ENCODE measurements around the gene OR13G1.

OR13G1 gene

DNA sequence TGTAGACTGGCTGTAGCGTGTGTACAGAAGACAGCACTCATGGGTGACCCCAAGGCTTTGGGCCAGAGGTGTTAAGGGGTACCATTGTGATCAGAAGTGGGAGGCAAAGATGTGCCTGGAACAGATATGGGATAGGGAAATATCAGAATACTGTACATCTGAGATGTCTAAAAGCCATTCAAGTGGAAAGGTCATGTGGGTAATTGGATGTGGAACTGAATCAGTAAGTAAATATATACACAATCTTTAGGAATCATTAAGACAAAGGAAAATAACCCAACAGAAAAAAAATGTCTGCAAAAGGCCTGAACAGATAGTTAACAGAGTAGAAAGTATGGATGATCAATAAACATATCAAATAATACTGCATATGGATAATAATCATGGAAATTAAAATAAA is 26.5 kb downstream of the OR13G1 start:
- Histone ChIP-seq H3K27ac (ENCODE audit: poor library complexity, severe bottlenecking) (no peak overlapping the region), H3K9me3 (ENCODE audit: severe bottlenecking) (no peaks in the 10 kb centered on the region), H3K4me1 (ENCODE audit: insufficient read depth, poor library complexity, severe bottlenecking) (no peaks in the 10 kb centered on the region), H3K4me3 (ENCODE audit: severe bottlenecking) (no peak overlapping the region), H3K27me3 (ENCODE audit: insufficient read depth, poor library complexity, severe bottlenecking) (no peaks in the 10 kb centered on the region), H3K36me3 (ENCODE audit: low read depth) (no peaks in the 10 kb centered on the region)
- ATAC-seq (ENCODE audit: low read depth) (no peak), DNase-seq (ENCODE audit: low spot score) (no peak)
- TF ChIP-seq, protein P1, sequence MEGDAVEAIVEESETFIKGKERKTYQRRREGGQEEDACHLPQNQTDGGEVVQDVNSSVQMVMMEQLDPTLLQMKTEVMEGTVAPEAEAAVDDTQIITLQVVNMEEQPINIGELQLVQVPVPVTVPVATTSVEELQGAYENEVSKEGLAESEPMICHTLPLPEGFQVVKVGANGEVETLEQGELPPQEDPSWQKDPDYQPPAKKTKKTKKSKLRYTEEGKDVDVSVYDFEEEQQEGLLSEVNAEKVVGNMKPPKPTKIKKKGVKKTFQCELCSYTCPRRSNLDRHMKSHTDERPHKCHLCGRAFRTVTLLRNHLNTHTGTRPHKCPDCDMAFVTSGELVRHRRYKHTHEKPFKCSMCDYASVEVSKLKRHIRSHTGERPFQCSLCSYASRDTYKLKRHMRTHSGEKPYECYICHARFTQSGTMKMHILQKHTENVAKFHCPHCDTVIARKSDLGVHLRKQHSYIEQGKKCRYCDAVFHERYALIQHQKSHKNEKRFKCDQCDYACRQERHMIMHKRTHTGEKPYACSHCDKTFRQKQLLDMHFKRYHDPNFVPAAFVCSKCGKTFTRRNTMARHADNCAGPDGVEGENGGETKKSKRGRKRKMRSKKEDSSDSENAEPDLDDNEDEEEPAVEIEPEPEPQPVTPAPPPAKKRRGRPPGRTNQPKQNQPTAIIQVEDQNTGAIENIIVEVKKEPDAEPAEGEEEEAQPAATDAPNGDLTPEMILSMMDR (IDR thresholded peaks at IDR 0.05; ENCODE audit: poor library complexity, severe bottlenecking), result no peak

DNA sequence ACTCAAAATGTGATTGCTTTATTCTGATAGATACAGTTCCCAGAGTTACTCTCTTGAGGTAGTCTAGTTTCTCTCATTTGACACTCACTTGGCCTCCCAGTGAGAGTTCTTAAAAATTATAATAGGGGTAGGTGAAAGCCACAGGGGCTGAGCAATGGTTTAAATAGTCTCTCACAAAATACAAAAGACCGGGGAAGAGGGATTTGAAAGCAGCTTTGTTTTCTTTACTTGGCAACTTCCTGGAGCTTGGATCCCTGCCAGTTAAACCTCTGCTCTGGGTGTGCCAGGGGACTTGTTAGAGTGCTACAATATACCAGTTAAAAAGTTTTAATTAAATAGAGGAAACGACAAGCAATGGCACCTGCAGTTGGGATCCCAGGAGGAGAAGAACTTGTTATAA is 31.7 kb downstream of the OR13G1 start:
- H3K4me1 ChIP-seq (ENCODE audit: insufficient read depth, poor library complexity, severe bottlenecking), result no peaks in the 10 kb centered on the region
- H3K9me3 ChIP-seq (ENCODE audit: severe bottlenecking), result no peaks in the 10 kb centered on the region
- DNase-seq (ENCODE audit: low spot score) (no peak), ATAC-seq (ENCODE audit: low read depth) (no peak)
- H3K27me3 ChIP-seq (ENCODE audit: insufficient read depth, poor library complexity, severe bottlenecking), result no peaks in the 10 kb centered on the region
- no peak overlapping the region for H3K4me3 ChIP-seq (ENCODE audit: severe bottlenecking)
- TF ChIP-seq, protein P1 (IDR thresholded peaks at IDR 0.05; ENCODE audit: poor library complexity, severe bottlenecking), result no peak
- H3K36me3 ChIP-seq (ENCODE audit: low read depth), result no peaks in the 10 kb centered on the region
- no peak overlapping the region for H3K27ac ChIP-seq (ENCODE audit: poor library complexity, severe bottlenecking)

DNA sequence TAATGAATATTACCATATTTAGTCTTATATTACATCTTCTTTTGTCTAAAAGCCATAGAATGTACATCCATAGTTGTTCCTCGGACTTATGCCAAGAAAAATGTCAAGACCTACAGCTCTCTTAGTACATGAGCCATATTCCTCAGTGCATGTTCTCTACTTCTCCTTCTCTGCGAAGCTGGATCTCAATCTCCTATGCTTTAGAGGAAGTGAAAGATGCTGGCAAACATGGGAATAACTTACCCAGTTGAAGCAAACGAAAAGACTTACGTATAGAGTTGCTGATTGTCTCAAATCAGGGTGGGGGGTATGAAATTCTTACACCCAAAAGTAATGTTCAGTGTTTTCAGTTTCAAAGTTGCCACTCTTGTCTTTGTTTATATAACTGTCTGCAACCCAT is 32.7 kb downstream of the OR13G1 start:
- Histone ChIP-seq H3K4me3 (ENCODE audit: severe bottlenecking) (no peak overlapping the region), H3K27me3 (ENCODE audit: insufficient read depth, poor library complexity, severe bottlenecking) (no peaks in the 10 kb centered on the region), H3K27ac (ENCODE audit: poor library complexity, severe bottlenecking) (no peak overlapping the region), H3K9me3 (ENCODE audit: severe bottlenecking) (no peaks in the 10 kb centered on the region), H3K4me1 (ENCODE audit: insufficient read depth, poor library complexity, severe bottlenecking) (no peaks in the 10 kb centered on the region), H3K36me3 (ENCODE audit: low read depth) (no peaks in the 10 kb centered on the region)
- DNase-seq (ENCODE audit: low spot score), result no peak
- TF ChIP-seq, protein P1 (IDR thresholded peaks at IDR 0.05; ENCODE audit: poor library complexity, severe bottlenecking), result no peak
- ATAC-seq (ENCODE audit: low read depth), result no peak

DNA sequence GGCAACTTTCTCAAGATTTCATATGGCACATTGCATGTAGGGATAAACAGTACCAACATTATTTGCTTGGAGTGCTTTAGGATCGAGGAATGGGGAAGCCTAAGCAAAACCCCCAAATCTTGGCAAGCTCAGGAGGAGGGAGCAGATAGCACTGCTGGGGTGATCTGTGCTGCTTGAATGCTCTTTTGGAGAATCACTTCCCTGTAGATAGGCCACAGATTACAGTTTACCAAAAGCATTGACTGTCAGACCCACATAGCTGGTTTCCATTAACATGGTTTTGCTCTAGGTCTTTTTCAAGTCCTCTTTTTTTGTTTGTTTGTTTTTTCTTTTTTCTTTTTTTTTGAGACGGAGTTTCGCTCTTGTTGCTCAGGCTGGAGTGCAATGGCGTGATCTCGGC is 36.8 kb downstream of the OR13G1 start:
- Histone ChIP-seq H3K9me3 (ENCODE audit: severe bottlenecking) (no peaks in the 10 kb centered on the region), H3K4me3 (ENCODE audit: severe bottlenecking) (no peak overlapping the region), H3K27ac (ENCODE audit: poor library complexity, severe bottlenecking) (no peak overlapping the region), H3K36me3 (ENCODE audit: low read depth) (no peaks in the 10 kb centered on the region), H3K27me3 (ENCODE audit: insufficient read depth, poor library complexity, severe bottlenecking) (no peaks in the 10 kb centered on the region), H3K4me1 (ENCODE audit: insufficient read depth, poor library complexity, severe bottlenecking) (no peaks in the 10 kb centered on the region)
- DNase-seq (ENCODE audit: low spot score) (no peak), ATAC-seq (ENCODE audit: low read depth) (no peak)
- TF ChIP-seq, protein P1 (IDR thresholded peaks at IDR 0.05; ENCODE audit: poor library complexity, severe bottlenecking), result no peak

DNA sequence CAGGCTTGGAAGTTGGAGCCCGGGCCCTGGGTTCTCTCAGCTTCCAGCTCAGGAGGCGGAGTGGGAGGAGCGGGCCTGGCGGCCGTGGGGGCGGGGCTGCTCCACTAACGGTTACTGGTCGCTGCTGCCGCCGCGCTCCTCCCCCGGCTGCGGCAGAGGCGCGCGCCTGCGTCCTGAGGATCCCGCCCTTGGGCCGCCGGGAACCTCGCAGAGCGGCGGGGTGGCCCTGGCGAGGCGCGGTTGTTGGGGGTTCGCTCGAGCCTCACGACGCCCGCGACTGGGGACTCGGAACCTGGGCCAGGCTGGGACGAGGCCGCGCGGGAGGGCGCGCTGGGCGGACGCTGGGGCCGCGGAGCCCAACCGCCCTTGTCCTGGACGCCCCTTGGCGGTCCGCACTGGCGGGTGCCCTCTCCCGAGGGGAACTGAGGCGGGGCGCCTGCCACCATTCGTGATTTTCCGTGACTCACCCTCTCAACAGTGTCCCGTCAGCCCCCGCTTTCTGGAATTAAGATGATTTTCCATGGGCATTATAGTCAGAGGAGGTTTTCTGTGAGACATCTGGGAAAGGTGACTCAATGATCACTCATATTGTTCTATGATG is 40.1 kb downstream of the OR13G1 start:
- Histone ChIP-seq H3K36me3 (ENCODE audit: low read depth) (no peaks in the 10 kb centered on the region), H3K27ac (ENCODE audit: poor library complexity, severe bottlenecking) (peak overlapping the region; percentile 27), H3K9me3 (ENCODE audit: severe bottlenecking) (no peaks in the 10 kb centered on the region), H3K4me1 (ENCODE audit: insufficient read depth, poor library complexity, severe bottlenecking) (no peaks in the 10 kb centered on the region), H3K4me3 (ENCODE audit: severe bottlenecking) (peak overlapping the region; percentile 23), H3K27me3 (ENCODE audit: insufficient read depth, poor library complexity, severe bottlenecking) (no peaks in the 10 kb centered on the region)
- DNase-seq (ENCODE audit: low spot score) (no peak), ATAC-seq (ENCODE audit: low read depth) (peak; percentile 70)
- TF ChIP-seq, protein P1 (IDR thresholded peaks at IDR 0.05; ENCODE audit: poor library complexity, severe bottlenecking), result no peak

Measured in RWPE2 (cell line).